ENCODE data around the gene HOXB5. TPM values are rescaled to one million over a fixed set of nuclear protein-coding genes. Genes with fewer than 3 reads are reported as not detected.

HOXB5 gene
- total RNA-seq, 1 experiment from 2014 or later, result 5.9 TPM

DNA sequence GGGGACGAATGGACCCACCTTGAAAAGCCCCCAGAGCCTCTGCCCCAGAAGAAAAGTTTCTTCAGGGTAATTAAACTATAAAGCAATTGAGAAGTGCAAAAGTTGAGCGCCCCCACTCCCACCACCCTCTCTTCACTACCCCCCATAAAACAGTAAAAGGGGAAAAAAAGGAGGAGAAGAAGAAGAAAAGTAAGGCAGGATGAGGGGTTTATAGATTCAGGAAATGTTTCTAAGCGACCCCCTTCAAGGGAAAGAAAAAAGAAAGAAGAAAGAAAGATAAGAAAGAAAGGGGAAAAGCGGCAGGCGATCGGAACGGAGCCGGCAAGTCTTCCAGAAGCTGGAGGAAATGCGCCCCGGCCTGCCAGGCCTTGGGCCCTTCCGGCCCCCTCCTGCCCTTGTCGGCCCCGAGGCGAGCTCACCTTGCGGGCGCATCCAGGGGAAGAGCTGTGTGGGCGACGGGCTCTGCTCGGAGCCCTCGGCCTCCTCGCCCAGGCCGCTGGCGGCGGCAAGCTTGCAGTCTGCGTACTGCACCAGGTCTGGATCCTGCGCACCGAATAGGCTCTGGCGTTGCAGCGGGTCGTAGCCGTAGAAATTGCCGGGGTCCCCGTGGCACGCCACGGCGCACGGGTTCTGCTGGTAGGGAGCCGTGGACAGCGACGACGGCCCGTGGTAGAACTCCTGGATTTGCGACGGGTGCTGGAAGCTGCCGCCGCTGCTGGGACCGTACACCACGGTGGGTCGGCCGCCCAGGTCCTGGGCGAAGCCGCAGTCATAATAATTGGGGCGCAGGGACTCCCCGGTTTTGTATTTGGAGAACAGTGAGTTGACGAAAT, 20.5 kb upstream of the HOXB5 start:
- CTCF ChIA-PET, result interaction anchor here (0.6 to 1.5 kb wide), 7 partner anchors 12 to 589 kb away, joined by 3 to 9 read pairs (median 4); partner anchors contain the start of genes HOXB5 and HOXB9
- peak overlapping the region; percentile 87 for H3K4me3 ChIP-seq (ENCODE audit: low read depth, low read length, poor library complexity, severe bottlenecking)
- H3K9me3 ChIP-seq (ENCODE audit: low read depth, low read length, poor library complexity, severe bottlenecking), result no peaks in the 10 kb centered on the region
- intact Hi-C loops (cut with micrococcal nuclease; ENCODE audit: unreplicated experiment), result no loop called here
- peak overlapping the region; percentile 96 for H3K27ac ChIP-seq (ENCODE audit: low read depth, low read length, poor library complexity, severe bottlenecking)
- TF ChIP-seq EZH2 (IDR thresholded peaks at IDR 0.05; ENCODE audit: borderline replicate concordance, low read depth, low read length, poor library complexity, severe bottlenecking), result no peak
- TF ChIP-seq CTCF (conservative IDR thresholded peaks at IDR 0.05; ENCODE audit: low read depth, low read length), result no peak
- peak; percentile 72 for DNase-seq (ENCODE audit: low spot score)
- no TSS peak for BruUV-seq (replicated peaks)
- H3K4me1 ChIP-seq (ENCODE audit: insufficient read depth, low read length, poor library complexity, severe bottlenecking), result peaks cover 27% of the 10 kb centered on the region
- no peaks in the 10 kb centered on the region for H3K27me3 ChIP-seq (replicated peaks; ENCODE audit: insufficient read depth, low read depth, low read length, poor library complexity)
- POLR2A ChIA-PET (ENCODE audit: low non-redundant PET), result interaction anchor here (0.6 kb wide), 1 partner anchor 360 kb away, joined by 4 read pairs; no protein-coding TSS in a partner anchor
- no peaks in the 10 kb centered on the region for H3K36me3 ChIP-seq (ENCODE audit: insufficient read depth, low read length, poor library complexity, severe bottlenecking)

GRCh38 chr17:48612854-48613691, 19.5 kb upstream of the HOXB5 start:
- BruUV-seq (replicated peaks), result no TSS peak
- peak overlapping the region; percentile 96 for H3K27ac ChIP-seq (ENCODE audit: low read depth, low read length, poor library complexity, severe bottlenecking)
- ChIA-PET POLR2A (ENCODE audit: low non-redundant PET) (interaction anchor here (0.6 to 0.7 kb wide), 2 partner anchors 14 to 279 kb away, joined by 3 to 5 read pairs; no protein-coding TSS in a partner anchor), CTCF (interaction anchor here (0.6 to 1.4 kb wide), 6 partner anchors 11 to 1477 kb away, joined by 3 to 5 read pairs (median 4); partner anchors contain the start of gene HOXB5)
- DNase-seq (ENCODE audit: low spot score), result peak; percentile 87
- H3K36me3 ChIP-seq (ENCODE audit: insufficient read depth, low read length, poor library complexity, severe bottlenecking), result no peaks in the 10 kb centered on the region
- H3K9me3 ChIP-seq (ENCODE audit: low read depth, low read length, poor library complexity, severe bottlenecking), result no peaks in the 10 kb centered on the region
- H3K4me1 ChIP-seq (ENCODE audit: insufficient read depth, low read length, poor library complexity, severe bottlenecking), result peaks cover 30% of the 10 kb centered on the region
- intact Hi-C loops (cut with micrococcal nuclease; ENCODE audit: unreplicated experiment), result no loop called here
- TF ChIP-seq EZH2 (IDR thresholded peaks at IDR 0.05; ENCODE audit: borderline replicate concordance, low read depth, low read length, poor library complexity, severe bottlenecking) (no peak), CTCF (conservative IDR thresholded peaks at IDR 0.05; ENCODE audit: low read depth, low read length) (peak; percentile 34; the same call in 1 of the 2 replicates)
- no peaks in the 10 kb centered on the region for H3K27me3 ChIP-seq (replicated peaks; ENCODE audit: insufficient read depth, low read depth, low read length, poor library complexity)
- peak overlapping the region; percentile 87 for H3K4me3 ChIP-seq (ENCODE audit: low read depth, low read length, poor library complexity, severe bottlenecking)

- Histone ChIP-seq H3K9me3 (ENCODE audit: low read depth, low read length, poor library complexity, severe bottlenecking) (no peaks in the 10 kb centered on the region), H3K27me3 (replicated peaks; ENCODE audit: insufficient read depth, low read depth, low read length, poor library complexity) (no peaks in the 10 kb centered on the region), H3K4me3 (ENCODE audit: low read depth, low read length, poor library complexity, severe bottlenecking) (peak overlapping the region; percentile 87), H3K27ac (ENCODE audit: low read depth, low read length, poor library complexity, severe bottlenecking) (peak overlapping the region; percentile 96), H3K36me3 (ENCODE audit: insufficient read depth, low read length, poor library complexity, severe bottlenecking) (no peaks in the 10 kb centered on the region), H3K4me1 (ENCODE audit: insufficient read depth, low read length, poor library complexity, severe bottlenecking) (peaks cover 30% of the 10 kb centered on the region)
- CTCF ChIA-PET, result interaction anchor here (0.7 to 0.8 kb wide), 3 partner anchors 12 to 1478 kb away, joined by 3 to 5 read pairs (median 3); no protein-coding TSS in a partner anchor
- intact Hi-C loops (cut with micrococcal nuclease; ENCODE audit: unreplicated experiment), result no loop called here
- DNase-seq (ENCODE audit: low spot score), result peak; percentile 75
- no peak for TF ChIP-seq CTCF (conservative IDR thresholded peaks at IDR 0.05; ENCODE audit: low read depth, low read length)
- TF ChIP-seq EZH2 (IDR thresholded peaks at IDR 0.05; ENCODE audit: borderline replicate concordance, low read depth, low read length, poor library complexity, severe bottlenecking), result no peak
- no TSS peak for BruUV-seq (replicated peaks)
- POLR2A ChIA-PET (ENCODE audit: low non-redundant PET), result interaction anchor here (0.6 to 0.7 kb wide), 2 partner anchors 13 to 279 kb away, joined by 3 to 5 read pairs; no protein-coding TSS in a partner anchor
Observed at GRCh38 chr17:48612456-48612853, 18.9 kb upstream of the HOXB5 start.
